Fibroblast of skin of back (primary cell): ENCODE results near the gene ZNF789. TPM values are rescaled to one million over a fixed set of nuclear protein-coding genes. Genes with fewer than 3 reads are reported as not detected.
A peak's percentile ranks its signal among the peaks of the same experiment; 100 is the strongest.
"Not testable (repeated sequence)": the region's sequence is repeated elsewhere in the genome, so short reads cannot be mapped to it uniquely, and the experiment has no call there.

Source experiments
- DNase-seq: peaks from one replicate; pipeline ENCODE4 v3.0.0-alpha.2; 2013
- polyA plus RNA-seq, 2 experiments: library from polyadenylated mRNA; unstranded; fragments of 120-200 nt; gene quantifications; one replicate each; pipeline ENCODE4 v1.2.1, GENCODE V29; 2013; ENCODE audit not compliant: insufficient read length in 2 of 2

The ZNF789 gene
- 9.2 TPM for polyA plus RNA-seq (2013, experiment 1 of 2; ENCODE audit: insufficient read length)
- 6.5 TPM for polyA plus RNA-seq (2013, experiment 2 of 2; ENCODE audit: insufficient read length)

GRCh38 chr7:99472561-99473314, at the start of gene ZNF789:
ZNF789 (plus strand) TSS chr7:99472890; CDS start chr7:99476457, 3,567 bp downstream.
- peak; percentile 97 for DNase-seq

GRCh38 chr7:99424932-99425730, 47.6 kb upstream of the ZNF789 start:
- DNase-seq: no peak

- no peak for DNase-seq
Measured at GRCh38 chr7:99428972-99429566, 43.6 kb upstream of the ZNF789 start.

- no peak for DNase-seq
Measured at GRCh38 chr7:99429756-99430155, 42.9 kb upstream of the ZNF789 start.

GRCh38 chr7:99431756-99432540, 40.7 kb upstream of the ZNF789 start:
- DNase-seq: not testable (repeated sequence)

- no peak for DNase-seq
Measured at GRCh38 chr7:99433158-99433557, 39.5 kb upstream of the ZNF789 start.

- no peak for DNase-seq
Measured at GRCh38 chr7:99437946-99438572, 34.6 kb upstream of the ZNF789 start.

GRCh38 chr7:99438573-99439480, 33.9 kb upstream of the ZNF789 start, which contains the start of the genes CPSF4 and PTCD1:
CPSF4 (plus strand) TSS chr7:99438943; CDS start chr7:99439083, 140 bp downstream.
PTCD1 (minus strand) TSS chr7:99438798; CDS start chr7:99435242, 3,556 bp downstream.
- DNase-seq: peak; percentile 96

GRCh38 chr7:99440195-99440594, 32.5 kb upstream of the ZNF789 start:
- DNase-seq: peak; percentile 17

GRCh38 chr7:99446096-99446495, 26.6 kb upstream of the ZNF789 start:
- no peak for DNase-seq

GRCh38 chr7:99447943-99448342, 24.7 kb upstream of the ZNF789 start:
- DNase-seq: no peak

- DNase-seq: no peak
Measured at GRCh38 chr7:99448855-99449254, 23.8 kb upstream of the ZNF789 start.

GRCh38 chr7:99449326-99449725, 23.4 kb upstream of the ZNF789 start:
- no peak for DNase-seq

GRCh38 chr7:99451936-99452335, 20.8 kb upstream of the ZNF789 start:
- no peak for DNase-seq

GRCh38 chr7:99452541-99452940, 20.1 kb upstream of the ZNF789 start:
- no peak for DNase-seq

- no peak for DNase-seq
Measured at GRCh38 chr7:99453105-99453504, 19.6 kb upstream of the ZNF789 start.

- no peak for DNase-seq
Measured at GRCh38 chr7:99455874-99456273, 16.8 kb upstream of the ZNF789 start.

- DNase-seq: no peak
Measured at GRCh38 chr7:99456288-99456687, 16.4 kb upstream of the ZNF789 start.

GRCh38 chr7:99457050-99457649, 15.5 kb upstream of the ZNF789 start:
- DNase-seq: no peak
